ENCODE measurements around the gene CCDC180. TPM values are rescaled to one million over a fixed set of nuclear protein-coding genes. Genes with fewer than 3 reads are reported as not detected.

CCDC180 gene
- total RNA-seq, 1 experiment from 2014 or later = 0.34 TPM

GRCh38 chr9:97272072-97272471 is 35.4 kb upstream of the CCDC180 start:
- H3K27ac ChIP-seq (ENCODE audit: low read depth, low read length, poor library complexity, severe bottlenecking) = no peak overlapping the region
- no peaks in the 10 kb centered on the region for H3K4me1 ChIP-seq (ENCODE audit: insufficient read depth, low read length, poor library complexity, severe bottlenecking)
- DNase-seq (ENCODE audit: low spot score) = no peak
- TF ChIP-seq CTCF (conservative IDR thresholded peaks at IDR 0.05; ENCODE audit: low read depth, low read length) (no peak), EZH2 (IDR thresholded peaks at IDR 0.05; ENCODE audit: borderline replicate concordance, low read depth, low read length, poor library complexity, severe bottlenecking) (no peak)
- no peaks in the 10 kb centered on the region for H3K27me3 ChIP-seq (replicated peaks; ENCODE audit: insufficient read depth, low read depth, low read length, poor library complexity)
- H3K9me3 ChIP-seq (ENCODE audit: low read depth, low read length, poor library complexity, severe bottlenecking) = no peaks in the 10 kb centered on the region
- CTCF ChIA-PET = no interaction called here
- no TSS peak for BruUV-seq (replicated peaks)
- POLR2A ChIA-PET (ENCODE audit: low non-redundant PET) = interaction anchor here (0.7 kb wide), 1 partner anchor 168 kb away, joined by 9 read pairs; no protein-coding TSS in a partner anchor
- no peaks in the 10 kb centered on the region for H3K36me3 ChIP-seq (ENCODE audit: insufficient read depth, low read length, poor library complexity, severe bottlenecking)
- intact Hi-C loops (cut with micrococcal nuclease; ENCODE audit: unreplicated experiment) = no loop called here
- no peak overlapping the region for H3K4me3 ChIP-seq (ENCODE audit: low read depth, low read length, poor library complexity, severe bottlenecking)

GRCh38 chr9:97276310-97276852 is 31.1 kb upstream of the CCDC180 start:
- CTCF ChIA-PET = no interaction called here

GRCh38 chr9:97277953-97278352 is 29.5 kb upstream of the CCDC180 start:
- ChIA-PET POLR2A (ENCODE audit: low non-redundant PET) (no interaction called here), CTCF (no interaction called here)
- Histone ChIP-seq H3K9me3 (ENCODE audit: low read depth, low read length, poor library complexity, severe bottlenecking) (no peaks in the 10 kb centered on the region), H3K4me3 (ENCODE audit: low read depth, low read length, poor library complexity, severe bottlenecking) (no peak overlapping the region), H3K36me3 (ENCODE audit: insufficient read depth, low read length, poor library complexity, severe bottlenecking) (no peaks in the 10 kb centered on the region), H3K27ac (ENCODE audit: low read depth, low read length, poor library complexity, severe bottlenecking) (no peak overlapping the region), H3K4me1 (ENCODE audit: insufficient read depth, low read length, poor library complexity, severe bottlenecking) (no peaks in the 10 kb centered on the region), H3K27me3 (replicated peaks; ENCODE audit: insufficient read depth, low read depth, low read length, poor library complexity) (no peaks in the 10 kb centered on the region)
- DNase-seq (ENCODE audit: low spot score) = no peak
- no TSS peak for BruUV-seq (replicated peaks)
- intact Hi-C loops (cut with micrococcal nuclease; ENCODE audit: unreplicated experiment) = no loop called here
- TF ChIP-seq CTCF (conservative IDR thresholded peaks at IDR 0.05; ENCODE audit: low read depth, low read length) = no peak
- TF ChIP-seq EZH2 (IDR thresholded peaks at IDR 0.05; ENCODE audit: borderline replicate concordance, low read depth, low read length, poor library complexity, severe bottlenecking) = no peak

More at GRCh38 chr9:97276310-97276852, 31.1 kb upstream of the CCDC180 start:
- Histone ChIP-seq H3K27me3 (replicated peaks; ENCODE audit: insufficient read depth, low read depth, low read length, poor library complexity) (no peaks in the 10 kb centered on the region), H3K4me1 (ENCODE audit: insufficient read depth, low read length, poor library complexity, severe bottlenecking) (no peaks in the 10 kb centered on the region), H3K27ac (ENCODE audit: low read depth, low read length, poor library complexity, severe bottlenecking) (no peak overlapping the region), H3K4me3 (ENCODE audit: low read depth, low read length, poor library complexity, severe bottlenecking) (no peak overlapping the region), H3K9me3 (ENCODE audit: low read depth, low read length, poor library complexity, severe bottlenecking) (no peaks in the 10 kb centered on the region), H3K36me3 (ENCODE audit: insufficient read depth, low read length, poor library complexity, severe bottlenecking) (no peaks in the 10 kb centered on the region)
- TF ChIP-seq EZH2 (IDR thresholded peaks at IDR 0.05; ENCODE audit: borderline replicate concordance, low read depth, low read length, poor library complexity, severe bottlenecking) = no peak
- TF ChIP-seq CTCF (conservative IDR thresholded peaks at IDR 0.05; ENCODE audit: low read depth, low read length) = no peak
- no peak for DNase-seq (ENCODE audit: low spot score)
- no TSS peak for BruUV-seq (replicated peaks)
- intact Hi-C loops (cut with micrococcal nuclease; ENCODE audit: unreplicated experiment) = no loop called here
- POLR2A ChIA-PET (ENCODE audit: low non-redundant PET) = no interaction called here
